Measurements from ENCODE around the gene PCBP3. TPM values are rescaled to one million over a fixed set of nuclear protein-coding genes. Genes with fewer than 3 reads are reported as not detected.

The PCBP3 gene
- total and polyA plus RNA-seq, 2 of the 8 experiments (the other 6 are each of a cell fraction or from before 2014, with no cell fraction given), result 3.5 to 6.3 TPM

GRCh38 chr21:45917241-45917640 lies 273.7 kb downstream of the PCBP3 start (continued):
- TF ChIP-seq HDAC6 (IDR thresholded peaks at IDR 0.05; ENCODE audit: low read depth, low read length) (no peak), TCF12 (IDR thresholded peaks at IDR 0.05; ENCODE audit: low read depth, low read length) (no peak), NRF1 (IDR thresholded peaks at IDR 0.05; ENCODE audit: low read depth, low read length) (no peak), SIX5 (IDR thresholded peaks at IDR 0.05; ENCODE audit: low read depth, low read length) (no peak)
